Ectodermal cell (in vitro differentiated cells): ENCODE data around the gene STAT5A.

Experiments used
- H3K27ac ChIP-seq: 2 replicates; pipeline ENCODE4 v1.7.0; 2013; ENCODE audit warnings: mild to moderate bottlenecking, low read depth, low read length; ENCODE audit not compliant: insufficient read depth, poor library complexity, severe bottlenecking
- H3K27me3 ChIP-seq: 2 replicates; pipeline ENCODE4 v1.7.0; 2013; ENCODE audit warnings: mild to moderate bottlenecking, low read length; ENCODE audit not compliant: insufficient read depth, control insufficient read depth, poor library complexity, severe bottlenecking
- H3K36me3 ChIP-seq: one replicate; pipeline ENCODE4 v1.7.0; 2013; ENCODE audit warnings: low read length; ENCODE audit not compliant: control insufficient read depth, insufficient read depth
- H3K4me1 ChIP-seq: one replicate; pipeline ENCODE4 v1.7.0; 2013; ENCODE audit warnings: low read length; ENCODE audit not compliant: control insufficient read depth, insufficient read depth
- H3K4me3 ChIP-seq: 2 replicates; pipeline ENCODE4 v1.7.0; 2013; ENCODE audit warnings: low read depth, low read length, control low read depth; ENCODE audit not compliant: insufficient read depth
- H3K9me3 ChIP-seq: 2 replicates; pipeline ENCODE4 v1.7.0; 2013; ENCODE audit warnings: mild to moderate bottlenecking, low read length, moderate library complexity; ENCODE audit not compliant: control insufficient read depth
- WGBS, 2 experiments: methylation state at CpG; one replicate each; pipeline ENCODE4 v1.1.7; 2013; ENCODE audit warnings: missing lambda C conversion rate in 2 of 2; 5-methylcytosine and 5-hydroxymethylcytosine counted together

The STAT5A gene

DNA sequence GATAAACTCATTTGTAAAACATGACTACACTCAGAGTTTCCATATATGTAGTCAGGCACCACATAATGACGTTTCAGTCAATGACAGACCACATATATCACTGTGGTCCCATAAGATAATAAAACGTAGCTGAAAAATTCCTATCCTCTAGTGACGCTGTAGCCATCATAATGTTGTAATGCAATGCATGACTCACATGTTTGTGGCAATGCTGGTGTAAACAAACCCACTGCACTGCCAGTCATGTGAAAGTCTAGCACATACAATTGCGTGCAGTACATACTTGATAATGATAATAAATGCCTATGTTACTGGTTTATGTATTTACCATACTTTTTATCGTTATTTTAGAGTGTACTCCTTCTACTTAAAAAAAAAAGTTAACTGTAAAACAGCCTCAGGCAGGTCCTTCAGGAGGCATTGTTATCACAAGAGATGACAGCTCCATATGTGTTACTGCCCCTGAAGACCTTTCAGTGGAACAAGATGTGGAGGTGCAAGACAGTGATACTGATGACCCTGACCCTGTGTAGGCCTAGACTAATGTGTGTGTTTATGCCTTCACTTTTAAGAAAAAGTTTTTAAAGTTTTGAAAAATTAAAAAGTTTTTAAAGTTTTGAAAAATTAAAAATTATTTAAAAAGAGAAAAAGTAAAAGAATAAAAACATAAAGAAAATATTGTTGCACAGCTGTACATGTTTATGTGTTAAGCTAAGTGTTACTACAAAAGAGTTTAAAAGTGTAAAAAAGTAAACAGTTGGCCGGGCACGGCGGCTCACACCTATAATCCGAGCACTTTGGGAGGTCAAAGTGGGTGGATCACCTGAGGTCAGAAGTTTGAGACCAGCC lies 21.2 kb upstream of the STAT5A start:
- Histone ChIP-seq H3K27ac (no peak overlapping the region), H3K27me3 (no peaks in the 10 kb centered on the region), H3K4me3 (no peak overlapping the region), H3K9me3 (no peaks in the 10 kb centered on the region), H3K4me1 (no peaks in the 10 kb centered on the region), H3K36me3 (no peaks in the 10 kb centered on the region)
- WGBS, 2 experiments, result 93% methylated on average over 8 of the region's 9 CpGs

DNA sequence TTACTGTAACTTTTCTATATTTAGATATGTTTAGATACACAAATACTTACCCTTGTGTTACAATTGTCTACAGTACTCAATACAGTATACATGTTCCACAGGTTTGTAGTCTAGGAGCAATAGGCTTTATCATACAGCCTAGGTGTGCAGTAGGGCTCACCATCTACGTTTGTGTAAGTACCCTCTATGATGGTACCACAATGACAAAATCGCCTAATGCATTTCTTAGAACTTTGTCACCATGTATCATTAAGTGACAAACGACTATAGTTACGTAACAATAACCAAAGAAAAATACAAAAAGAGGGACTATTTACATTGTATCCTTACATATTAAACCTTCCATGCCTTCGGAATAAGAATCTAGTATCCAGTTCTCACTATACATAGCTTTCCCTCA lies 20.1 kb upstream of the STAT5A start:
- H3K36me3 ChIP-seq, result no peaks in the 10 kb centered on the region
- H3K9me3 ChIP-seq, result no peaks in the 10 kb centered on the region
- H3K27ac ChIP-seq, result no peak overlapping the region
- WGBS, 2 experiments, result 95 to 97% methylated on average over 5 of the region's 5 CpGs
- no peaks in the 10 kb centered on the region for H3K4me1 ChIP-seq
- no peak overlapping the region for H3K4me3 ChIP-seq
- no peaks in the 10 kb centered on the region for H3K27me3 ChIP-seq

DNA sequence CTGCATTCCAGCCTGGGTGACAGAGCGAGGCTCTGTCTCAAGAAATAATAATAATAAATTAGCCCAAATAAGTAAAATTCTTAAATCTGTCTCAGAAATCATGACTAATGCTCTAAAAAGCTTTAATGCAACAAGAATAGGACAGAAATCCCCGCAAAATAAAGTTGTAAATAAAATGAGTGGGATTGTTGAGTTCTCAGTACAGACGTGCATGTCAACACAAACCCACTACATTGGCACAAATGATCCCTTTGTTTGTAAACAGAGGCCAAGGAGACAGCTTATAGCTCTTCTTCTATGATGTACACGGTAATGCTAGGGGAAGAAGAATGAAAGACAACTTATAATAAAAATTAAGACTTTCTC lies 18.1 kb upstream of the STAT5A start:
- no peaks in the 10 kb centered on the region for H3K36me3 ChIP-seq
- 96 to 100% methylated on average over 2 to 3 of the region's 4 CpGs for WGBS, 2 experiments

DNA sequence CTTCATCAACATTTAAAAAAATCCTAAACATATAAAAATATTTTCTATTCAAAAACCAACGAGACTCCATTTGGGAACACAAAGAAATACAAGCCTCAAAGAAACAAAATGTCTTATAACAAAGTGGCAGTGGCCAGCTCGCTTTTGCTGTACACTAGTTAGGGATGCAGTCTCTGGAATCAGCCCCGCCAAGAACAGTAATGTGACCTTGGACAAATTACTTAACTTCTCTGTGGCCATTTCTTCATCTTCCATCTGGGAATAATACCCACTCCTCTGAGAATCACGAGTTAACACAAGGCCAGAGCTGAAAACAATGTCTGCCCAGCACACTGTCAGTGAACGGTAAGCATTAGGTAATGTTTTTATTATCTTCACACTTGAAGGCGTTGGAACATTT lies 17.7 kb upstream of the STAT5A start:
- Histone ChIP-seq H3K4me1 (peaks cover 7% of the 10 kb centered on the region), H3K27me3 (no peaks in the 10 kb centered on the region), H3K9me3 (no peaks in the 10 kb centered on the region), H3K36me3 (no peaks in the 10 kb centered on the region), H3K27ac (no peak overlapping the region), H3K4me3 (no peak overlapping the region)
- WGBS, 2 experiments, result 93 to 95% methylated on average over 6 of the region's 6 CpGs

More for the DNA sequence above, 18.1 kb upstream of the STAT5A start:
- no peak overlapping the region for H3K4me3 ChIP-seq
- H3K27me3 ChIP-seq, result no peaks in the 10 kb centered on the region
- no peak overlapping the region for H3K27ac ChIP-seq
- peaks cover 7% of the 10 kb centered on the region for H3K4me1 ChIP-seq
- H3K9me3 ChIP-seq, result no peaks in the 10 kb centered on the region

DNA sequence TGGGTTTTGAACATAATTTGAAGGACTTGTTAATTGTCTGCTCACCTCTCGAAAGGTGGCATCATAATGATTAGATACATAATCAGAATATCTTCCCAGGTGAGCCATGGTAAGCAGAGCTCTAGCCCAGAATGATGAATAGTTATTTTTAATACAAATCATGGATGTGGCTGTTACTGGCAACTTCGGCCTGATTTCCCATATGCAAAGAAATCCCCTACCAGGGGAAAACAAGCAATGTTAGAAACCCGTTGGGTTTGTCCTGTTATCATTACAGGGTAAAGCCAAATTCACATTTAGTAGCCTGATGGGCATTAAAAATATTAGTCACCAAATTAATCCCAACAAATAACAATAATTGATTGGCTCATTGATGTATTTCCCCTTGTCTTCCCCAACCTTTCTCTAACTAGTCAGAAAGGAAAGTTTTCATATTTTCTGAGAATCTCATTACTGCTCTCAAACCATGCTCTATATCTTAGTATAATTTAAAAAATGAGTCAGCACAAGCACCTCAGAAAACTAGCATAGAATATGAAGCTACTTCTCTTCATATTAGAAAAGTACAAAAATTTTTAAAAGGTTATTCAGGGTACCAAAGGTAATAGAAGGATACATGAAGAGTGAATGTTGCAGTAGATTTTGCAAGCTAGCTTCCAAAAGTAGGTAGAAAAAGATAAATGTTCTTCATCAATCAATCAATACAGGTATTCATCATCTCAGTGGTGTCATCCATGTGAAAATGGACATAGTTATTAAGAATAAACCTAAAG lies 17.1 kb upstream of the STAT5A start:
- H3K36me3 ChIP-seq, result no peaks in the 10 kb centered on the region

DNA sequence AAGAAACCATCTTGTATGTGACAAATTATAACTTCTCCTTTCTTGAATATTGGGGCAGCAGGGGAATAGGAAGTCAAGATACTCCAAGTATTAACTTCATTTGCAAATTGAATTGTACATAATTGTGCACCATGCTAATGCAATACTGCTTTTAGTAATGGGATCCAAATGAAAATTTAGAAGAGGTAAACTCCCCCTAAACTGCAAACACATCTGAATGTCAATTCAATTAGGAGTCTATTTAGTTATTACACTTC lies 16.6 kb upstream of the STAT5A start:
- Histone ChIP-seq H3K4me3 (no peak overlapping the region), H3K36me3 (no peaks in the 10 kb centered on the region), H3K4me1 (peaks cover 8% of the 10 kb centered on the region), H3K27me3 (no peaks in the 10 kb centered on the region), H3K27ac (no peak overlapping the region), H3K9me3 (no peaks in the 10 kb centered on the region)

More for the DNA sequence above, 17.1 kb upstream of the STAT5A start:
- H3K27ac ChIP-seq, result no peak overlapping the region
- H3K27me3 ChIP-seq, result no peaks in the 10 kb centered on the region
- H3K4me1 ChIP-seq, result peaks cover 7% of the 10 kb centered on the region
- no peaks in the 10 kb centered on the region for H3K9me3 ChIP-seq
- no peak overlapping the region for H3K4me3 ChIP-seq
- WGBS, 2 experiments, result 84 to 97% methylated on average over 2 to 3 of the region's 3 CpGs

DNA sequence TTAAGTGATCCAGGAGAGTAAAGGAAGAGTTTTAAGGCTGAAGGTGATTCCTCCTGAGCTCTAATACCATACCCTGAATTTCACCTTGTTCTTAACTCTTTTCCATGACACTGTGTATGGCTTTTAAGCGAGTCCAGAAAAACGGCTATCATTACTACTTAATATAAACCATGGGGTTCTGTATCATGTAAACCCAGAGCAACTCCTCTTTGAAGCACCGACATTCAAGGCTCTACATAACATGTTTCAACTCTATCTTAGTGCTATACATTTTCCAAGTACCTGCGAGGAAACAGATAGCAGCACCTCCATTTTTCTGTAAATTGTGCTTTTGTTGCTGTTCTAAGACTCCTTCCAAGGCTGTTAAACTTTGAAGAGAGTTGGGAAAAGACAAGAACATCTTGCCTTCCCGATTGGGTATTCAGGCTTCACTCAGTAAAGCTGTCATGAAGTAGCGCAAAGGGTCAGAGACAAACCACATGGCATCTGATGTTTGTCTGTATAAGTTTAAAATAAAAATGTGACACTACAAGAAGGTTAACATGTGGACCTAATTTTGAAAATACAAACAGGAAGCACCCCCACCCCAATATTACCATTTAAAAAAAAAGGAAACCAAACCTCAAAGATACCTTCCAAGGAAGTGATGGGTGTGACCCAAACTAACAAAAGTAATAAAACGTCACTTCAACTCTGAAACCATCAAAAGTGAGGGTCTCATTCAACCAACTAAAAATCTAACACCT lies 16.0 kb upstream of the STAT5A start:
- Histone ChIP-seq H3K4me3 (no peak overlapping the region), H3K4me1 (peaks cover 14% of the 10 kb centered on the region), H3K27me3 (no peaks in the 10 kb centered on the region), H3K9me3 (no peaks in the 10 kb centered on the region), H3K36me3 (no peaks in the 10 kb centered on the region), H3K27ac (no peak overlapping the region)
- 75 to 78% methylated on average over 7 of the region's 7 CpGs for WGBS, 2 experiments

DNA sequence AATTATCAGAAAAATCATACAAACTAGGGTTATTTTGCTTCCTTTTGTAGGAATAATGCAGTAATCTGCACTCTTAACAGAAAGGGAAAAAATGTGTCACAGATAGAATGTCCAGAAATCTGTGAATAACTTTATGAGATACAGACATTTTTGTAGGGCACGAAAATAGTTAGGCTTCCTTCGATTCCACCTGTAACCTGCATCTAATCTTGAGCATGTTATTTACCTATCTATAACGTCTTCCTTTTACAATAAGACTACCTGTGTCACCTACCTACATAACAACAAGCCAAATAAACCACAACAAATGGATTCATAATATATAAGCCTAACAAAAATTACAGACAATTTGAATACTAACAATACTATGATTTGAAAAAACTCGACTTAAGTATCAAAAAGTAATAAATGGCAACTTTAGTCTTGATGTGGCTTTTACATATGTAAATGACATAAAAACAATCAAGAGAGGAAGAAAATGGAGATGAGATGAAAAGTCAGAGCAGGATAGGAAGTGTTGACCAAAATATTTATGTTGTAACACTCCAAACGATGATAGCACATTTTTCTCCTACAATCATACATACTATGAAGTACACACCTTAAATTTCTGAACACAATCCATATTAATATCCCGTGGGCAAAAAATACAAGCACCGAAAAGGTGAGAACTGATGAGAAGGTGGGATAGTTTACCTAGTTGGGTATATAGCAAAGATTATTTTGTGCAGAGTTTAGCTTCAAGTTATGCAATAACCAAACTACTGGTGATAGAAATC lies 14.6 kb upstream of the STAT5A start:
- H3K27ac ChIP-seq, result no peak overlapping the region
- H3K4me1 ChIP-seq, result peaks cover 15% of the 10 kb centered on the region
- H3K4me3 ChIP-seq, result no peak overlapping the region
- H3K36me3 ChIP-seq, result no peaks in the 10 kb centered on the region
- 73 to 74% methylated on average over 6 of the region's 7 CpGs for WGBS, 2 experiments
- H3K9me3 ChIP-seq, result no peaks in the 10 kb centered on the region
- H3K27me3 ChIP-seq, result no peaks in the 10 kb centered on the region

DNA sequence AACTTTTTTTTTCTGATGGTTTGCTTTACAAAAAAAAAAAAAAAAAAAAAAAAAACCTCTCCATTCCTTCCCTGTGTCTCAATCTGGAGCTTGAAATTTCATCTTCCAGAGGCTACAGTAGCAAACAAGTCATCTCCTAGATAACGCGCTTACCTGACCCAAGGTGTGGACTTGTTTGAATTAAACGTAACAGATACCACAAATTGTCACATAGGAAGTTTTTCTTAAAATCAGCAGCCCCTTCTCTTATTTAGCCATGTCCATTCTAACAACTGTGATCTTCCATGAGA lies 14.1 kb upstream of the STAT5A start:
- Histone ChIP-seq H3K4me3 (peak overlapping the region; percentile 78), H3K4me1 (peaks cover 15% of the 10 kb centered on the region), H3K9me3 (no peaks in the 10 kb centered on the region), H3K27me3 (no peaks in the 10 kb centered on the region), H3K27ac (no peak overlapping the region), H3K36me3 (no peaks in the 10 kb centered on the region)
- 89 to 90% methylated on average over 3 of the region's 3 CpGs for WGBS, 2 experiments
